GM23248 (cell line): Measurements from ENCODE around the gene PARP8.
"Not testable (repeated sequence)": the region's sequence is repeated elsewhere in the genome, so short reads cannot be mapped to it uniquely, and the experiment has no call there.

Source experiments
- EZH2 ChIP-seq: fragments of 200-600 bp; sonication (generic); IDR thresholded peaks from 2 replicates; pipeline ENCODE4 v1.6.1; 2018; ENCODE audit warnings: antibody characterized with exemption, mild to moderate bottlenecking; ENCODE audit not compliant: insufficient read depth, poor library complexity, severe bottlenecking
- EZH2phosphoT487 ChIP-seq: fragments of 200-600 bp; sonication (generic); IDR thresholded peaks from 2 replicates; pipeline ENCODE4 v1.6.1; 2018; ENCODE audit warnings: antibody characterized with exemption, moderate library complexity, mild to moderate bottlenecking, low read depth; ENCODE audit not compliant: insufficient read depth

DNA sequence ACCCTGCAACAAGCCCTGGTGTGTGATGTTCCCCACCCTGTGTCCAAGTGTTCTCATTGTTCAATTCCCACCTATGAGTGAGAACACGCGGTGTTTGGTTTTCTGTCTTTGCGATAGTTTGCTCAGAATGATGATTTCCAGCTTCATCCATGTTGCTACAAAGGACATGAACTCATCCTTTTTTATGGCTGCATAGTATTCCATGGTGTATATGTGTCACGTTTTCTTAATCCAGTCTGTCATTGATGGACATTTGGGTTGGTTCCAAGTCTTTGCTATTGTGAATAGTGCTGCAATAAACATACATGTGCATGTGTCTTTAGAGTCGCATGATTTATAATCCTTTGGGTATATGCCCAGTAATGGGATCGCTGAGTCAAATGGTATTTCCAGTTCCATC lies 145.3 kb downstream of the PARP8 start:
- not testable (repeated sequence) for TF ChIP-seq EZH2phosphoT487, EZH2
